Nephron (organoid): ENCODE data around the gene GADD45G.

Source experiments
- H3K27ac Mint-ChIP-seq, 3 experiments: 2 replicates each; pipeline ENCODE4 v1.8.0; 2020; ENCODE audit warnings: mixed read lengths in 3 of 3, mild to moderate bottlenecking in 2 of 3, moderate library complexity in 1 of 3
- H3K27me3 Mint-ChIP-seq: 2 replicates; pipeline ENCODE4 v1.8.0; 2021; ENCODE audit warnings: low read depth, mild to moderate bottlenecking, moderate library complexity, mixed read lengths
- H3K36me3 Mint-ChIP-seq: 2 replicates; pipeline ENCODE4 v1.8.0; 2020; ENCODE audit warnings: low read depth, mixed read lengths
- H3K4me1 Mint-ChIP-seq: 2 replicates; pipeline ENCODE4 v1.8.0; 2020; ENCODE audit warnings: mixed read lengths
- H3K4me3 Mint-ChIP-seq, 3 experiments: 2 replicates each; pipeline ENCODE4 v1.8.0; 2020; ENCODE audit warnings: mild to moderate bottlenecking in 3 of 3, mixed read lengths in 3 of 3, moderate library complexity in 2 of 3
- H3K9me3 Mint-ChIP-seq: 2 replicates; pipeline ENCODE4 v1.8.0; 2020; ENCODE audit warnings: mixed read lengths
- CTCF ChIP-seq, 3 experiments: fragments of 200-600 bp; sonication (generic); IDR thresholded peaks; one replicate each; pipeline ENCODE4 v1.5.0; 2021; ENCODE audit warnings: antibody characterized with exemption in 3 of 3; ENCODE audit not compliant: unreplicated experiment in 3 of 3

Gene GADD45G

GRCh38 chr9:89604729-89605464, at the start of gene GADD45G:
TSS of gene GADD45G (plus strand) at chr9:89605012. CDS start at chr9:89605122, 110 bp downstream.
- H3K27ac Mint-ChIP-seq, result peak within 1 kb of the TSS; percentile 59 to 77 (median 63)
- H3K36me3 Mint-ChIP-seq, result no peaks in the 10 kb centered on the region
- H3K9me3 Mint-ChIP-seq, result peaks cover 3% of the 10 kb centered on the region
- peaks cover 59% of the 10 kb centered on the region for H3K4me1 Mint-ChIP-seq
- peaks cover 37% of the 10 kb centered on the region for H3K27me3 Mint-ChIP-seq
- peak within 1 kb of the TSS; percentile 85 to 92 (median 89) for H3K4me3 Mint-ChIP-seq
- TF ChIP-seq CTCF (IDR thresholded peaks at IDR 0.05; ENCODE audit: unreplicated experiment in 3 of 3), result no peak

- Mint-ChIP-seq H3K4me3 (no peak overlapping the region), H3K36me3 (no peaks in the 10 kb centered on the region), H3K4me1 (peaks cover 11% of the 10 kb centered on the region), H3K27me3 (peaks cover 22% of the 10 kb centered on the region), H3K27ac (peak overlapping the region; percentile 31 to 68 (median 48)), H3K9me3 (no peaks in the 10 kb centered on the region)
- no peak for TF ChIP-seq CTCF (IDR thresholded peaks at IDR 0.05; ENCODE audit: unreplicated experiment in 3 of 3)
Observed at GRCh38 chr9:89555036-89555415, 49.8 kb upstream of the GADD45G start.

GRCh38 chr9:89555451-89556375, 49.1 kb upstream of the GADD45G start:
- no peak for TF ChIP-seq CTCF (IDR thresholded peaks at IDR 0.05; ENCODE audit: unreplicated experiment in 3 of 3)
- H3K9me3 Mint-ChIP-seq, result no peaks in the 10 kb centered on the region
- peaks cover 11% of the 10 kb centered on the region for H3K4me1 Mint-ChIP-seq
- H3K36me3 Mint-ChIP-seq, result no peaks in the 10 kb centered on the region
- H3K4me3 Mint-ChIP-seq, result no peak overlapping the region
- H3K27ac Mint-ChIP-seq, result peak overlapping the region; percentile 87 to 95 (median 87)
- peaks cover 18% of the 10 kb centered on the region for H3K27me3 Mint-ChIP-seq

- Mint-ChIP-seq H3K36me3 (no peaks in the 10 kb centered on the region), H3K27me3 (peaks cover 16% of the 10 kb centered on the region), H3K4me1 (peaks cover 11% of the 10 kb centered on the region), H3K9me3 (no peaks in the 10 kb centered on the region), H3K4me3 (no peak overlapping the region), H3K27ac (no peak overlapping the region)
- TF ChIP-seq CTCF (IDR thresholded peaks at IDR 0.05; ENCODE audit: unreplicated experiment in 3 of 3), result no peak
Observed at GRCh38 chr9:89558196-89558899, 46.5 kb upstream of the GADD45G start.

- H3K27ac Mint-ChIP-seq, result no peak overlapping the region
- no peaks in the 10 kb centered on the region for H3K36me3 Mint-ChIP-seq
- H3K9me3 Mint-ChIP-seq, result no peaks in the 10 kb centered on the region
- peaks cover 18% of the 10 kb centered on the region for H3K27me3 Mint-ChIP-seq
- H3K4me1 Mint-ChIP-seq, result peaks cover 11% of the 10 kb centered on the region
- no peak for TF ChIP-seq CTCF (IDR thresholded peaks at IDR 0.05; ENCODE audit: unreplicated experiment in 3 of 3)
- no peak overlapping the region for H3K4me3 Mint-ChIP-seq
Observed at GRCh38 chr9:89558948-89559347, 45.9 kb upstream of the GADD45G start.
